Kidney epithelial cell (primary cell): ENCODE data around the gene HMOX1. TPM values are rescaled to one million over a fixed set of nuclear protein-coding genes. Genes with fewer than 3 reads are reported as not detected.

Experiments
- DNase-seq: peaks from one replicate; pipeline ENCODE4 v3.0.0-alpha.2; 2010; ENCODE audit warnings: low read depth
- H3K27me3 ChIP-seq: 2 replicates; pipeline ENCODE4 v1.6.0; 2011; ENCODE audit warnings: low read length; ENCODE audit not compliant: control insufficient read depth, insufficient read depth
- H3K36me3 ChIP-seq: 2 replicates; pipeline ENCODE4 v1.5.1; 2011; ENCODE audit warnings: low read length; ENCODE audit not compliant: control insufficient read depth, insufficient read depth
- H3K4me3 ChIP-seq: 2 replicates; pipeline ENCODE4 v1.5.1; 2011; ENCODE audit warnings: low read depth, mild to moderate bottlenecking, control low read depth, low read length
- CTCF ChIP-seq: IDR thresholded peaks from 2 replicates; pipeline ENCODE4 v1.5.1; 2011; ENCODE audit warnings: mild to moderate bottlenecking, moderate library complexity, low read length, control low read depth, inconsistent platforms; ENCODE audit not compliant: insufficient read depth, poor library complexity, severe bottlenecking
- total RNA-seq: library from RNA; depleted of rRNA; stranded (reverse); fragments of >200 nt; gene quantifications from 2 replicates; pipeline ENCODE4 v1.2.3, GENCODE V29; 2015

Gene HMOX1
- total RNA-seq, 1 donor from 2014 or later = 37.7 TPM

DNA sequence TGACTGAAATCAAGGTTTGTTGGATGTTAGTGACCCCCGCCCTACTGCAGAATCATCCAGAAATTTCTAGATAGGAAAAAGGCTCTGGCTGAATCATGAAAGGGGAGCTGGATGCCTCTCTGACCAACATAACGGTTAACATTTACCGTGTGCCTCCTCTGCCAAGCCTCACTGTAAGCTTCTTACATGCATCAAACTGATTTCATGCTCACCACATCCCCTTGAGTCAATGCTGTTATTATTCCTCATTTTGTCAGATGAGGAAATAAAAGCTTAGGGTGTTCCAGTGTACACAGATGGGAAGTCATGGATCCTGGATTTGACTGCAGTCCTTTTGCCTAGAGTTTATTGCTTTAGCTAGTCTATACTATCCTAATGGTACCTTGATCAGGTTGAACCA lies 5.9 kb upstream of the HMOX1 start:
- TF ChIP-seq CTCF = no peak
- no peak for DNase-seq
- Histone ChIP-seq H3K27me3 (no peaks in the 10 kb centered on the region), H3K4me3 (no peak overlapping the region), H3K36me3 (no peaks in the 10 kb centered on the region)

DNA sequence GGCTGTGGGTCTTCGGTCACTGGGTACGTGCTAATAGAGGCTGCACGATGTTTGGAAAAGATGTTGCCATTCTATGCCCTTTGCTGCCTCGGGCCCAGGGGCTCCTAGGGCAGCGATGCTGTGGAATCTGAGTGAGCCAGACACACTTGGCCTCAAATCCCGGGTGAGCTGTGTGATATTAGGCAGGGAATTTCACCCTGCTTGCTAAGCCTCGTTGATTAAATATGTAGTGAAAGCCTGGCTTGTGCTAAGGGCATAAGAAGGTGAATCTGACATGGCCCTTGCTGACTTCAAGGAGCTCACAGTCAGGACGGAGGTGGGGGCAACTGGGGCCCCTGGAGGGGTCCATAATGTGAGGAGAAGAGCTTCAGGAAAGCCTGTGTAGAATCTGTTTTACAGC lies 5.4 kb upstream of the HMOX1 start:
- H3K4me3 ChIP-seq = no peak overlapping the region
- no peaks in the 10 kb centered on the region for H3K27me3 ChIP-seq
- H3K36me3 ChIP-seq = no peaks in the 10 kb centered on the region
- TF ChIP-seq CTCF = no peak
- no peak for DNase-seq

DNA sequence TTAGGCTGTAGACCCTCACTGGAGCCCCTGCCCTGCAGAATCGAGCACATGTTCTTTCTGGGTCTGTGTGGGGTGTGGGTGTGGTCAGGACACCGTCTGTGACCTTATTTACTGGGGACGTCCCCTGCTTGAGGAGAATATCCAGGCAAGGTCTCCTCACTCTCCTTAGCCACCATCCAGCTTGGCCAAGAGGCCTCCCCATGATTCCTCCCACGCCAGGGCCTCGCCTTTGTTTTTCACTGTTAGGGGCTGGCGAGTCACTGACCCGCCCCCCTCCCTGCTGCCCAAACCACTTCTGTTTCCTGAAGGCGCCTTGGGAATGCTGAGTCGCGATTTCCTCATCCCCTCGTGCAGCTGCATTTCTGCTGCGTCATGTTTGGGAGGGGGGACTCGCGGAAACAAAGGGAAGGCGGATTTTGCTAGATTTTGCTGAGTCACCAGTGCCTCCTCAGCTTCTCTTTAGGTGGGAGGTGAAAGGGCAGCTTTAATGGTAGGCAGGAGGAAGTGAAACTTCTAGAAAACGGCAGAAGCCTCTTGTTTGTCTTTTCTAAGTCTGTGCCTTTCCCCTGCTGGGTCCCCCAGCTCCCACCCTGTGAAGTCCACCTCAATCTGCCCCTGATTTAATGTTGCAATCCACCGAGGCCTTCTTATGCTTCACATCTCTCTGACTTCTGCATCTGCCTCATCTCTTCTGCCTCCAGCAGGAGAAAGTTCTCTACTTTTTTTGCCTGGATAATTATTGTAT lies 4.0 kb upstream of the HMOX1 start:
- H3K4me3 ChIP-seq = no peak overlapping the region
- no peaks in the 10 kb centered on the region for H3K36me3 ChIP-seq
- TF ChIP-seq CTCF = no peak
- H3K27me3 ChIP-seq = no peaks in the 10 kb centered on the region
- DNase-seq = peak; percentile 95

- no peaks in the 10 kb centered on the region for H3K36me3 ChIP-seq
- DNase-seq = no peak
- TF ChIP-seq CTCF = no peak
- no peaks in the 10 kb centered on the region for H3K27me3 ChIP-seq
- H3K4me3 ChIP-seq = no peak overlapping the region
Measured at GRCh38 chr22:35377735-35378134, 3.2 kb upstream of the HMOX1 start.

DNA sequence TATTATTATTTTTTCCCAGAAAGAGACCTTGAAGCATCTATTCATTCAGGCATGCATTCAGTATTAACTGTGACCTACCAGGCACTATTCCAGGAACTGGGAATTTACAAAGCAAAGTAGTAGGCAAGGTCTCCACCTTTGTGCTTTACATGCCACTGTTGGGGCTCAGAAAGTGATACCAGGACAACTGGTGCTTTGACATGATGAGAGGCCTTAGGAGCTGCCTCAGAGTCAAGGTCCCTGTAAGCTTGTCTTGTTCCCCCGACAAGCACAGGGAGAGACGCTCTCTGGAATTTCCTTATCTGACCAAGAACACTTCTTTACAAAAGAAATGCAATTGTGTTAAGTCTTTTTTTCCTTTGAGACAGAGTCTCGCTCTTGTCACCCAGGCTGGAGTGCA lies 2.3 kb upstream of the HMOX1 start:
- Histone ChIP-seq H3K4me3 (no peak overlapping the region), H3K27me3 (no peaks in the 10 kb centered on the region), H3K36me3 (no peaks in the 10 kb centered on the region)
- no peak for TF ChIP-seq CTCF
- DNase-seq = no peak
